ENCODE data around the gene DIDO1.

DNA sequence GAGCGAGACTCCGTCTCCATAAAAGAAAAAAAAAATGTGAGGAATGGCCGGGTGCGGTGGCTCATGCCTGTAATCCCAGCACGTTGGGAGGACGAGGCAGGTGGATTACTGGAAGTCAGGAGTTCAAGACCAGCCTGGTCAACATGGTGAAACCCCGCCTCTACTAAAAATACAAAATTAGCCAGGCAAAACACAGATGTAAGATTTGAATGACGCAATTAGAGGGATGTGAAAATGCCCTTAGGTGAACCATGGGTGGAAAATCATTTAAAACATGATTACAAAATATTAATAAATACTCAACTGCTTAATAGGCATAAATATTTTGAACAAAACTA lies 88.5 kb downstream of the DIDO1 start:
- no peak for TF ChIP-seq CTCF (IDR thresholded peaks at IDR 0.05)
- TF ChIP-seq POLR2A (IDR thresholded peaks at IDR 0.05): no peak
